Liver (tissue), 3 donors: Measurements from ENCODE around the gene ATXN1.
"Not testable (repeated sequence)": the region's sequence is repeated elsewhere in the genome, so short reads cannot be mapped to it uniquely, and the experiment has no call there.

Experiments
- EGR1 ChIP-seq, 2 donors: IDR thresholded peaks; 2 replicates each; pipeline ENCODE4 v1.6.1; 2016 to 2018; ENCODE audit warnings: antibody characterized with exemption in 2 of 2, low read depth in 2 of 2
- FOXA2 ChIP-seq: IDR thresholded peaks from 2 replicates; pipeline ENCODE4 v1.6.1; 2016; ENCODE audit warnings: antibody characterized with exemption
- GABPA ChIP-seq, 2 donors: IDR thresholded peaks in 1 of 2; conservative IDR thresholded peaks in 1 of 2; 2 replicates each; pipeline ENCODE4 v1.6.1; 2016; ENCODE audit warnings: antibody characterized with exemption in 2 of 2, mild to moderate bottlenecking in 1 of 2, moderate library complexity in 1 of 2
- JUND ChIP-seq, 2 donors: IDR thresholded peaks; 2 replicates each; pipeline ENCODE4 v1.6.1; 2016; ENCODE audit warnings: antibody characterized with exemption in 2 of 2
- RAD21 ChIP-seq, 2 donors: IDR thresholded peaks; 2 replicates each; pipeline ENCODE4 v1.6.1; 2016; ENCODE audit warnings: antibody characterized with exemption in 2 of 2, mild to moderate bottlenecking in 2 of 2
- SP1 ChIP-seq: IDR thresholded peaks from 2 replicates; pipeline ENCODE4 v1.6.1; 2018; ENCODE audit warnings: antibody characterized with exemption, mild to moderate bottlenecking
- YY1 ChIP-seq: IDR thresholded peaks from 2 replicates; pipeline ENCODE4 v1.6.1; 2016; ENCODE audit warnings: antibody characterized with exemption, mild to moderate bottlenecking
- TF ChIP-seq, protein P1 (sequence below): fragments of 150-350 bp; IDR thresholded peaks from 2 replicates; pipeline ENCODE4 v1.5.1; 2017; ENCODE audit warnings: improper control_type of control experiment, low read depth, low read length; ENCODE audit not compliant: missing input control
- TF ChIP-seq, protein P2 (sequence below): IDR thresholded peaks from 2 replicates; pipeline ENCODE4 v1.6.1; 2016; ENCODE audit warnings: antibody characterized with exemption
- TF ChIP-seq, protein P3 (sequence below): IDR thresholded peaks from 2 replicates; pipeline ENCODE4 v1.6.1; 2016; ENCODE audit warnings: antibody characterized with exemption, mild to moderate bottlenecking
- TF ChIP-seq, protein P4 (sequence below): IDR thresholded peaks from 2 replicates; pipeline ENCODE4 v1.6.1; 2016; ENCODE audit warnings: antibody characterized with exemption
- donor health status: healthy.
- donor health status: healthy.

DNA sequence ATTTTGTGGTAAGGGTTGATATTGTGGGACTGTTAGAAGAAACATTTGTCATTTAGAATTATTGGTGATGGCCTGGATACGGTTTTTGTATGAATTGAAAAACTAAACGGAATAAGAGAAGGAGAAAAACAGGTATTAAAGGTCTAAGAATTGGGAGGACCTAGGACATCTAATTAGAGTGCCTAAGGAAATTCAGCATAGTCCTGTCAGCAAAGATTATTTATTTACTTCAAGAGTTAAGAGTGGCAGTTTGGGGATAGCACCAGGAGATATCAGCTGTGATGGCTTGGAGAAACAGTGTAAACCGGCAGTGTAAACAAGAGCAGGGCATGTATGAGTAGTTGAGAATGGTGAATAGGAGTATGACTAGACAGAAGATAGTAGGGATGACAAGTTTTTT is 501.7 kb downstream of the ATXN1 start:
- TF ChIP-seq, protein P1, sequence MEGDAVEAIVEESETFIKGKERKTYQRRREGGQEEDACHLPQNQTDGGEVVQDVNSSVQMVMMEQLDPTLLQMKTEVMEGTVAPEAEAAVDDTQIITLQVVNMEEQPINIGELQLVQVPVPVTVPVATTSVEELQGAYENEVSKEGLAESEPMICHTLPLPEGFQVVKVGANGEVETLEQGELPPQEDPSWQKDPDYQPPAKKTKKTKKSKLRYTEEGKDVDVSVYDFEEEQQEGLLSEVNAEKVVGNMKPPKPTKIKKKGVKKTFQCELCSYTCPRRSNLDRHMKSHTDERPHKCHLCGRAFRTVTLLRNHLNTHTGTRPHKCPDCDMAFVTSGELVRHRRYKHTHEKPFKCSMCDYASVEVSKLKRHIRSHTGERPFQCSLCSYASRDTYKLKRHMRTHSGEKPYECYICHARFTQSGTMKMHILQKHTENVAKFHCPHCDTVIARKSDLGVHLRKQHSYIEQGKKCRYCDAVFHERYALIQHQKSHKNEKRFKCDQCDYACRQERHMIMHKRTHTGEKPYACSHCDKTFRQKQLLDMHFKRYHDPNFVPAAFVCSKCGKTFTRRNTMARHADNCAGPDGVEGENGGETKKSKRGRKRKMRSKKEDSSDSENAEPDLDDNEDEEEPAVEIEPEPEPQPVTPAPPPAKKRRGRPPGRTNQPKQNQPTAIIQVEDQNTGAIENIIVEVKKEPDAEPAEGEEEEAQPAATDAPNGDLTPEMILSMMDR, result not testable (repeated sequence)
- not testable (repeated sequence) for TF ChIP-seq RAD21 (IDR thresholded peaks at IDR 0.05); SP1; JUND (IDR thresholded peaks at IDR 0.05); GABPA (IDR thresholded peaks at IDR 0.05 in 1 of 2, conservative IDR thresholded peaks at IDR 0.05 in 1 of 2); YY1; EGR1 (IDR thresholded peaks at IDR 0.05; ENCODE audit: low read depth in 2 of 2); FOXA2
- TF ChIP-seq, protein P2, sequence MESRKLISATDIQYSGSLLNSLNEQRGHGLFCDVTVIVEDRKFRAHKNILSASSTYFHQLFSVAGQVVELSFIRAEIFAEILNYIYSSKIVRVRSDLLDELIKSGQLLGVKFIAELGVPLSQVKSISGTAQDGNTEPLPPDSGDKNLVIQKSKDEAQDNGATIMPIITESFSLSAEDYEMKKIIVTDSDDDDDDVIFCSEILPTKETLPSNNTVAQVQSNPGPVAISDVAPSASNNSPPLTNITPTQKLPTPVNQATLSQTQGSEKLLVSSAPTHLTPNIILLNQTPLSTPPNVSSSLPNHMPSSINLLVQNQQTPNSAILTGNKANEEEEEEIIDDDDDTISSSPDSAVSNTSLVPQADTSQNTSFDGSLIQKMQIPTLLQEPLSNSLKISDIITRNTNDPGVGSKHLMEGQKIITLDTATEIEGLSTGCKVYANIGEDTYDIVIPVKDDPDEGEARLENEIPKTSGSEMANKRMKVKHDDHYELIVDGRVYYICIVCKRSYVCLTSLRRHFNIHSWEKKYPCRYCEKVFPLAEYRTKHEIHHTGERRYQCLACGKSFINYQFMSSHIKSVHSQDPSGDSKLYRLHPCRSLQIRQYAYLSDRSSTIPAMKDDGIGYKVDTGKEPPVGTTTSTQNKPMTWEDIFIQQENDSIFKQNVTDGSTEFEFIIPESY, result not testable (repeated sequence)
- TF ChIP-seq, protein P3, sequence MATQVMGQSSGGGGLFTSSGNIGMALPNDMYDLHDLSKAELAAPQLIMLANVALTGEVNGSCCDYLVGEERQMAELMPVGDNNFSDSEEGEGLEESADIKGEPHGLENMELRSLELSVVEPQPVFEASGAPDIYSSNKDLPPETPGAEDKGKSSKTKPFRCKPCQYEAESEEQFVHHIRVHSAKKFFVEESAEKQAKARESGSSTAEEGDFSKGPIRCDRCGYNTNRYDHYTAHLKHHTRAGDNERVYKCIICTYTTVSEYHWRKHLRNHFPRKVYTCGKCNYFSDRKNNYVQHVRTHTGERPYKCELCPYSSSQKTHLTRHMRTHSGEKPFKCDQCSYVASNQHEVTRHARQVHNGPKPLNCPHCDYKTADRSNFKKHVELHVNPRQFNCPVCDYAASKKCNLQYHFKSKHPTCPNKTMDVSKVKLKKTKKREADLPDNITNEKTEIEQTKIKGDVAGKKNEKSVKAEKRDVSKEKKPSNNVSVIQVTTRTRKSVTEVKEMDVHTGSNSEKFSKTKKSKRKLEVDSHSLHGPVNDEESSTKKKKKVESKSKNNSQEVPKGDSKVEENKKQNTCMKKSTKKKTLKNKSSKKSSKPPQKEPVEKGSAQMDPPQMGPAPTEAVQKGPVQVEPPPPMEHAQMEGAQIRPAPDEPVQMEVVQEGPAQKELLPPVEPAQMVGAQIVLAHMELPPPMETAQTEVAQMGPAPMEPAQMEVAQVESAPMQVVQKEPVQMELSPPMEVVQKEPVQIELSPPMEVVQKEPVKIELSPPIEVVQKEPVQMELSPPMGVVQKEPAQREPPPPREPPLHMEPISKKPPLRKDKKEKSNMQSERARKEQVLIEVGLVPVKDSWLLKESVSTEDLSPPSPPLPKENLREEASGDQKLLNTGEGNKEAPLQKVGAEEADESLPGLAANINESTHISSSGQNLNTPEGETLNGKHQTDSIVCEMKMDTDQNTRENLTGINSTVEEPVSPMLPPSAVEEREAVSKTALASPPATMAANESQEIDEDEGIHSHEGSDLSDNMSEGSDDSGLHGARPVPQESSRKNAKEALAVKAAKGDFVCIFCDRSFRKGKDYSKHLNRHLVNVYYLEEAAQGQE, result not testable (repeated sequence)
- TF ChIP-seq, protein P4, sequence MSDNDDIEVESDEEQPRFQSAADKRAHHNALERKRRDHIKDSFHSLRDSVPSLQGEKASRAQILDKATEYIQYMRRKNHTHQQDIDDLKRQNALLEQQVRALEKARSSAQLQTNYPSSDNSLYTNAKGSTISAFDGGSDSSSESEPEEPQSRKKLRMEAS, result not testable (repeated sequence)
